ENCODE data around the gene ZACN. TPM values are rescaled to one million over a fixed set of nuclear protein-coding genes. Genes with fewer than 3 reads are reported as not detected.

Gene ZACN
- total RNA-seq, 4 donors from 2014 or later, result 0.13 TPM; not detected in 3

GRCh38 chr17:76082326-76083251, 3.6 kb downstream of the ZACN start:
- peaks cover 38 to 59% (median 54%) of the 10 kb centered on the region in 4 donors for H3K36me3 ChIP-seq
- intact Hi-C loops (cut with DNase I), result no loop called here

GRCh38 chr17:76083536-76084182, 4.7 kb downstream of the ZACN start:
- H3K27ac ChIP-seq (replicated peaks in 1 of 4), result no peak overlapping the region
- H3K36me3 ChIP-seq, result peaks cover 48 to 70% (median 65%) of the 10 kb centered on the region in 4 donors
- H3K27me3 ChIP-seq, result peaks cover 0 to 16% (median 5%) of the 10 kb centered on the region in 4 donors
- WGBS, result 83% methylated on average over 12 of the region's 15 CpGs
- DNase-seq (ENCODE audit: extremely low spot score), result no peak
- no peak for TF ChIP-seq CTCF (IDR thresholded peaks at IDR 0.05)
- TF ChIP-seq POLR2A (IDR thresholded peaks at IDR 0.05; ENCODE audit: low read depth), result no peak
- TF ChIP-seq POLR2AphosphoS5 (IDR thresholded peaks at IDR 0.05), result no peak
- no peak for TF ChIP-seq EP300 (IDR thresholded peaks at IDR 0.05)
- H3K9me3 ChIP-seq, result no peaks in the 10 kb centered on the region
- no peak overlapping the region for H3K4me3 ChIP-seq
- intact Hi-C loops (cut with DNase I), result no loop called here
- H3K4me1 ChIP-seq, result peaks cover 6 to 20% (median 12%) of the 10 kb centered on the region in 4 donors

More at GRCh38 chr17:76082326-76083251, 3.6 kb downstream of the ZACN start:
- peaks cover 0 to 27% (median 9%) of the 10 kb centered on the region in 4 donors for H3K27me3 ChIP-seq
- peaks cover 6 to 20% (median 12%) of the 10 kb centered on the region in 4 donors for H3K4me1 ChIP-seq
- no peak for DNase-seq (ENCODE audit: extremely low spot score)
- WGBS, result 81% methylated on average over 18 of the region's 20 CpGs
- H3K4me3 ChIP-seq, result no peak overlapping the region
- no peaks in the 10 kb centered on the region for H3K9me3 ChIP-seq
- no peak for TF ChIP-seq EP300 (IDR thresholded peaks at IDR 0.05)
- no peak overlapping the region for H3K27ac ChIP-seq (replicated peaks in 1 of 4)

DNA sequence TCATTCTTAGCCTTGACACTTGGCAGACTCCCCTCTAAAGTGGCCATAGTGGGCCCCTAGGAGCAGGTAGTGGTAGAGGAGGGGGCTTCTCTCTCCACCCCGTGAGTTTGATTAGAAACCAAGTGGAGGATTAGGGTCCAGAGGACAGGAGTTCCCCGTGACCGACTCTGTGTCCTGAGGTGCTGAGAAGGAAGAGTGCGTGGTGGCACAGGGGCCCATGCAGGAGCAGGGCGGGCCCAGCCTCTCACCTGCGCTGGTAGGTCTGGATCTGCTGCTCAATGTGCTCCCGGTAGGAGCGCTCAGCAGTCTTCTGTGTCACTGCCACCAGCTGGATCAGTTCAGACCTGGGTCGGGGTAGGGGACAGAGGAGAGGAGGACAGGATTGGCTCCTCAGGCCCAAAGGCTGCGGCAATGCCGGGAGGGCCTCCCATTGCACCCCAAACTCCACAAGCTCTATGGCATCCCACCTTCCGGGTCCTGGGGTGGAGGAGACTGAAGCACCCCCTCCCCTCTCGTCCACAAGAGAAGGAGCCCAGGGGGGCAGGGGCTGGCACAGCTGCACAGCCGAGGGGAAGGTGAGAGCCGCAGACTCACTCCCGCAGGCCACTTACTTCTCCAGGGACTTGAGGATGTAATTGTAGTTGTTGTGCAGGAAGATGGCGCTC, 6.2 kb downstream of the ZACN start:
- no peak overlapping the region for H3K4me3 ChIP-seq
- TF ChIP-seq EP300 (IDR thresholded peaks at IDR 0.05) (no peak), POLR2A (IDR thresholded peaks at IDR 0.05; ENCODE audit: low read depth) (no peak), POLR2AphosphoS5 (IDR thresholded peaks at IDR 0.05) (no peak), CTCF (IDR thresholded peaks at IDR 0.05) (no peak)
- 74% methylated on average over 15 of the region's 17 CpGs for WGBS
- peaks cover 63 to 85% (median 80%) of the 10 kb centered on the region in 4 donors for H3K36me3 ChIP-seq
- peaks cover 0 to 8% (median 5%) of the 10 kb centered on the region in 4 donors for H3K4me1 ChIP-seq
- peaks cover 0 to under 1% (median 0%) of the 10 kb centered on the region in 4 donors for H3K27me3 ChIP-seq
- H3K9me3 ChIP-seq, result no peaks in the 10 kb centered on the region
- no peak for DNase-seq (ENCODE audit: extremely low spot score)
- intact Hi-C loops (cut with DNase I), result no loop called here
- H3K27ac ChIP-seq (replicated peaks in 1 of 4), result no peak overlapping the region

GRCh38 chr17:76085731-76086366, 6.9 kb downstream of the ZACN start:
- no peak for TF ChIP-seq EP300 (IDR thresholded peaks at IDR 0.05)
- intact Hi-C loops (cut with DNase I), result no loop called here
- 90% methylated on average over 13 of the region's 13 CpGs for WGBS
- no peak for DNase-seq (ENCODE audit: extremely low spot score)
- H3K4me3 ChIP-seq, result no peak overlapping the region
- no peaks in the 10 kb centered on the region for H3K9me3 ChIP-seq
- no peaks in the 10 kb centered on the region for H3K27me3 ChIP-seq
- H3K36me3 ChIP-seq, result peaks cover 66 to 91% (median 87%) of the 10 kb centered on the region in 4 donors
- no peak overlapping the region for H3K27ac ChIP-seq (replicated peaks in 1 of 4)
- H3K4me1 ChIP-seq, result peaks cover 0 to 2% (median 0%) of the 10 kb centered on the region in 4 donors

DNA sequence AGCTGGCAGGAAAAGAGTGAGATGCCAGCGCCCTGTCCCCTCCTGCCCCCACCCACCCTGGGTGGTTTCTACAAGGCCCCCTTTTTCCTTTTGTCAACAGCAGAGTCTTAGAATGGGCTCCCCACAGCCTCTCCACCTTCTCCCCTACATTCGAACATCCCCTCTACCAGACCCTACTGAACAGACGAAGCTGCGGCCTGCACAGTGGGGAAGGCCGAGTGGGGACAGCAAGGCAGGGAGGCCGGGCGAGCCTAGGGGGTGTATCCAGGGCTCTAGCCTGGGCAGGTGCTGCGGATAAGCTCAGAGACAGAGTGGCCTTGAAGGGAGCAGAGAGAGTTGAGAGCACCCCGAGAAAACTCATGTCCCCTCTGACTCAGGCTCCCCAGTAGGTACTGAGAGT, 7.4 kb downstream of the ZACN start:
- Histone ChIP-seq H3K9me3 (no peaks in the 10 kb centered on the region), H3K27ac (replicated peaks in 1 of 4) (no peak overlapping the region), H3K4me1 (no peaks in the 10 kb centered on the region), H3K27me3 (no peaks in the 10 kb centered on the region), H3K36me3 (peaks cover 66 to 97% (median 92%) of the 10 kb centered on the region in 4 donors), H3K4me3 (no peak overlapping the region)
- TF ChIP-seq POLR2AphosphoS5 (IDR thresholded peaks at IDR 0.05) (no peak), CTCF (IDR thresholded peaks at IDR 0.05) (no peak), EP300 (IDR thresholded peaks at IDR 0.05) (no peak), POLR2A (IDR thresholded peaks at IDR 0.05; ENCODE audit: low read depth) (no peak)
- no peak for DNase-seq (ENCODE audit: extremely low spot score)
- intact Hi-C loops (cut with DNase I), result no loop called here
- WGBS, result 93% methylated on average over 9 of the region's 9 CpGs
